Airway epithelial cell (primary cell): ENCODE measurements around the gene OR52L1. TPM values are rescaled to one million over a fixed set of nuclear protein-coding genes. Genes with fewer than 3 reads are reported as not detected.

Experiments
- total RNA-seq: library from RNA; depleted of rRNA; stranded (reverse); fragments of >200 nt; gene quantifications from 2 replicates; pipeline ENCODE4 v1.2.3, GENCODE V29; 2015

Gene OR52L1
- total RNA-seq, result not detected in 2 replicates

GRCh38 chr11:5986885-5987284, at the start of gene OR52L1:
Gene OR52L1, minus strand, starts transcription at chr11:5986985. Its CDS starts 55 bp downstream, at chr11:5986930.

GRCh38 chr11:6030708-6031405, 44.1 kb upstream of the OR52L1 start, which contains the start of gene OR56A1:
Gene OR56A1, minus strand, starts transcription at chr11:6030758. Its CDS starts 3,066 bp downstream, at chr11:6027692.

GRCh38 chr11:6006846-6007245, 20.1 kb upstream of the OR52L1 start, which contains the start of gene OR56A4:
Gene OR56A4, minus strand, starts transcription at chr11:6006946. Its CDS starts 3,954 bp downstream, at chr11:6002992.

GRCh38 chr11:5968394-5968793, 18.4 kb downstream of the OR52L1 start, which contains the start of gene OR56A5:
Gene OR56A5, minus strand, starts transcription at chr11:5968494. Its CDS starts 0 bp downstream, at chr11:5968494.

GRCh38 chr11:5941951-5942350, 44.8 kb downstream of the OR52L1 start, which contains the start of gene OR56A3:
Gene OR56A3, plus strand, starts transcription at chr11:5942251. Its CDS starts 5,096 bp downstream, at chr11:5947347.

Other genes with a start within 250 kb of the OR52L1 start
- not detected in 2 replicates for gene OR52N4, start 232.7 kb downstream of the OR52L1 start, total RNA-seq
- not detected in 2 replicates for gene OR52N5, start 203.6 kb downstream of the OR52L1 start, total RNA-seq
- not detected in 2 replicates for gene OR52N1, start 195.7 kb downstream of the OR52L1 start, total RNA-seq
- not detected in 2 replicates for gene OR52N2, start 178.1 kb downstream of the OR52L1 start, total RNA-seq
- not detected in 2 replicates for gene OR52E6, start 145.1 kb downstream of the OR52L1 start, total RNA-seq
- not detected in 2 replicates for gene OR52E8, start 129.3 kb downstream of the OR52L1 start, total RNA-seq
- not detected in 2 replicates for gene OR52E4, start 106.4 kb downstream of the OR52L1 start, total RNA-seq
- not detected in 2 replicates for gene OR52E5, start 93.8 kb downstream of the OR52L1 start, total RNA-seq
- gene OR56A3, start 44.7 kb downstream of the OR52L1 start, total RNA-seq, result not detected in 2 replicates
- gene OR56A5, start 18.5 kb downstream of the OR52L1 start, total RNA-seq, result not detected in 2 replicates
- not detected in 2 replicates for gene OR56A4, start 20.0 kb upstream of the OR52L1 start, total RNA-seq
- gene OR56A1, start 43.8 kb upstream of the OR52L1 start, total RNA-seq, result not detected in 2 replicates
- gene OR56B4, start 120.7 kb upstream of the OR52L1 start, total RNA-seq, result not detected in 2 replicates
- gene OR52B2, start 183.3 kb upstream of the OR52L1 start, total RNA-seq, result not detected in 2 replicates
- gene OR52W1, start 212.2 kb upstream of the OR52L1 start, total RNA-seq, result not detected in 2 replicates
- gene C11orf42, start 218.6 kb upstream of the OR52L1 start, total RNA-seq, result not detected in 2 replicates
- gene FHIP1B, start 247.7 kb upstream of the OR52L1 start, total RNA-seq, result 16.5 and 26.7 TPM in 2 replicates